ENCODE data around the gene CTNNA2. TPM values are rescaled to one million over a fixed set of nuclear protein-coding genes. Genes with fewer than 3 reads are reported as not detected.

Gene CTNNA2
- total RNA-seq, 2 donors from 2014 or later: not detected

DNA sequence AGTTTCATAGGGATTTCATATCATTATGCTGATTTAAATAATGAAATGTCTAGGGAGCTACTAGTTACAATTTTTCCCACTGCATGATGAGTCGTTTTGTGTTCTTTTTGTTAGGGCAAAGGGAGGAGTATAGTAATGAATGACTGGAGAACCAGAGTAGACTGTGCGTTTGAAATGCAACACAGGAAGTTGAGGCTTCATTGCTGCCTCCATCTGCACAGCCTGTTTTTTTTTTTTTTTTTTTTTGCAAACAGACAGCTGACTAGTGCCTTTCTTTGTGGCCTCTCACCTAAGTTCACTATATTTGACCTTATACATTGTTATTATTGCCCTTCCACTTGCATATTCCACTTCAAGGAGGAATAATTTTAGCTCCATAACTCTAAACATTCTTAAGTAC, 1078.4 kb downstream of the CTNNA2 start:
- H3K9me3 Mint-ChIP-seq: peaks cover 16% of the 10 kb centered on the region
- H3K27ac Mint-ChIP-seq: no peak overlapping the region
- no peak for ATAC-seq (replicated peaks)
- no peaks in the 10 kb centered on the region for H3K36me3 Mint-ChIP-seq (ENCODE audit: low read depth)
- no peaks in the 10 kb centered on the region for H3K27me3 Mint-ChIP-seq
- no peaks in the 10 kb centered on the region for H3K4me1 Mint-ChIP-seq
- no peak overlapping the region for H3K4me3 Mint-ChIP-seq

DNA sequence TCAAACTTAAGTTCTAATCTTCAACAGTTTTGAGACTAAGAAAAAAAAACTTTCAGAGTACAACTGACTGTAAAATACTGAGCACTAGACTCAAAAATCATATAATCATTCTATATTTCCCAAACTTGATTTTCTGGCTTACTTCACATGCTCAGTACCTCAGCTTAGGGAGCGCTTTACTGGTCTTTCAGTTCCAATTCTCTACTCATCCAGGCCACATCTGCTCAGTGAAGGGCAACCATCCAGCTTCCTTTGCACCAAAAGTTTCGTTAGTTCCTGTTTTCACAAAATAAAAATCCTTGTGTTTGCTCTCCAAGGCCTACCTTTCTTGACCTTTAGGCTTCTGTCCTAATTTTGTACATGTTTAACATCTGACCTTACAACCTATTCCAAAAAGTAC, 1079.3 kb downstream of the CTNNA2 start:
- Mint-ChIP-seq H3K27ac (no peak overlapping the region), H3K9me3 (peaks cover 16% of the 10 kb centered on the region), H3K4me3 (no peak overlapping the region), H3K27me3 (no peaks in the 10 kb centered on the region), H3K36me3 (ENCODE audit: low read depth) (no peaks in the 10 kb centered on the region), H3K4me1 (no peaks in the 10 kb centered on the region)
- no peak for ATAC-seq (replicated peaks)

DNA sequence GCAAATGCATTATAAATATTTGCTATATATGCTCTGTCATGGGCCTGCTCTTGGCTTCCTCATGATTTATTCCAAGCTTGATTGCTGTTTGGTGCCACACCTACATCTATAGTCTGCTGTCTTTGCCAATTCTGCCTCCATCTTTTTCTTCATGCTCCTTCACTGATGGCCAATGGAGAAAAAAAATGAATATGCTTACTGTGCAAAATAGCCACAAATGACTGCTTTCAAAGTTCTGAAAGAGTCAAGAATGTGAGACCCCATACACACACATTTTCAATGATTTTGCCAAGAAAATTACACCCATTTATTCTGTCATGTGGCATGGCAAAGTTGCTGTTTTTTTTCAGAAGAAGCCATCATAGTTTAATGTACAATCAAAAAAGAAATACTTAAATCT, 1097.3 kb downstream of the CTNNA2 start:
- ATAC-seq (replicated peaks): no peak
- Mint-ChIP-seq H3K9me3 (peaks cover 21% of the 10 kb centered on the region), H3K4me3 (no peak overlapping the region), H3K27me3 (no peaks in the 10 kb centered on the region), H3K27ac (no peak overlapping the region), H3K36me3 (ENCODE audit: low read depth) (no peaks in the 10 kb centered on the region), H3K4me1 (no peaks in the 10 kb centered on the region)

DNA sequence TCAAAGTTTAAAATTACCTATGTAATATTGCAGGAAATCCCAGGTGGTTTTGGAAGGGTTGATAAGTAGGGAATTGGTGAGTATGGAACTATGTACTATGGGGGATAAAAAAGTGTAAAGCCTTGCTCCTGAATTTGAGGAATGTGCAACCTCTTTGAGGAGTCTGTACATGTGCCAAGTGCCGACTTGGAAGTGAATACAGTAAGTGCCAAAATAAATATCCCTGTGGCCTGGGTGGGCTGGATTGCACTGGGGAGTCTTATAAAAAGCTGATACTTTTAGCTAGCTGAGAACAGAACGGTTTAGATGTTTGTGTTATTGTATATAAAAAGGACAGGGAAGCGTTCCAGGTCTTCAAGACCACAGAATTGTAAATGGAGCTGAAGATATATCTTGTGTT, 1108.8 kb downstream of the CTNNA2 start:
- Mint-ChIP-seq H3K27me3 (no peaks in the 10 kb centered on the region), H3K4me3 (no peak overlapping the region), H3K4me1 (no peaks in the 10 kb centered on the region), H3K36me3 (ENCODE audit: low read depth) (no peaks in the 10 kb centered on the region), H3K27ac (no peak overlapping the region), H3K9me3 (peaks cover 15% of the 10 kb centered on the region)
- no peak for ATAC-seq (replicated peaks)

DNA sequence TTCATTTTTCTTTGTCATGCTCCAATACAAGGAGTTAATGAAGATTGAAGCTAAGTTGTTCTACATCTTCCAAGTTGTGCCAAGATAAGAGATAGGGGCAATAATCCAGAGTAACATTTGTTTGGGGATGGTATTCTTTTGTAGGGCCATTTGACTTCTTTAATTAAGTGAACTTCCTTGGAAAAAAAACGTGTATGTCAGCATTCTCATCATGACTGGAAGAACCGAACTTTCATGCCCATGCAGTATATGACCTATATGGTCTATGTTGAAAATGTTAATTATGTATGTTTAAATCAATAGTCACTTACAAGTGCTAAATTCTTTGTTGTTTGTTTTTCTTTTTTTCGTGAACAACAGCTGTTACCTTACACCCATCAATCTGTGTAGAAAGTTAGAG, 1111.2 kb downstream of the CTNNA2 start:
- Mint-ChIP-seq H3K27ac (no peak overlapping the region), H3K4me3 (no peak overlapping the region), H3K36me3 (ENCODE audit: low read depth) (no peaks in the 10 kb centered on the region), H3K4me1 (no peaks in the 10 kb centered on the region), H3K27me3 (no peaks in the 10 kb centered on the region), H3K9me3 (peaks cover 11% of the 10 kb centered on the region)
- no peak for ATAC-seq (replicated peaks)

DNA sequence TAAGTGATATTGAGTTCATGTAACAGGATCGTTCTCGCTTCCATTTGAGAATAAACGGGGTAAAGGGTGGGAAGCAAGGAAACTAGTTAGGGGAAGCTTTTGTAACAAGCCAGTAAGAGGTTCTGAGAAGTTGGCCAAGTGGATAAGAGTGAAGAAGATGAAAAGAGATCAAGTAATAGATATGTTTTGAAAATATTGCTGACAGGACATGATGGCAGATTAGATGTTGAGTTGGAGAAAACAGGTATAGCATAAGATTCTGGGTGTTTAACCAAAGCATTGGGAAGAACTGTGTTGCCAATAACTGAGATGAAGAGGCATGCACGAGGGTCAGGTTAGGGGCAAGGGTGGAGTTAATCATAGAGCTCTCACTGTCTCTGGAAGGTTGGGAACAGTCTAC, 1121.7 kb downstream of the CTNNA2 start:
- Mint-ChIP-seq H3K4me1 (no peaks in the 10 kb centered on the region), H3K36me3 (ENCODE audit: low read depth) (no peaks in the 10 kb centered on the region), H3K27ac (no peak overlapping the region), H3K27me3 (no peaks in the 10 kb centered on the region), H3K4me3 (no peak overlapping the region), H3K9me3 (peaks cover 15% of the 10 kb centered on the region)
- no peak for ATAC-seq (replicated peaks)

DNA sequence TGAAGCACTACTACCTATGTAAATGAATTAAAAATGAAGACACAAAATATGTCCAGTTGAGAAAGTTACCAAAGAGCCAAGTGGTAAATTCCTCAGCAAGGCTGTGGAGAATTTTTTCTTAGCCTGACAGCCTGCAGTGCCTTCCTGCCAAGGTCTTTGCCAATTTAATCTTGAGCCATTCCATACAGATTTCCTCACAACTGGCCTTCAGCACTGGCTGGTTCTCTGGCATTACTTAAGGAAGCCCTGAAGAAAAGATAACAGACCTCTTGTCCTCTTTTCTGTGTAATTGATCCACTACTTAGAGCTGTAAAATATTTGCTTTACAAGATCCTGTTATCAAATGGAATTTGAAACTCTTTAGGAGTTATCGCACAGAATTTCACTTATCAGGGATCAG, 1125.9 kb downstream of the CTNNA2 start:
- H3K36me3 Mint-ChIP-seq (ENCODE audit: low read depth): no peaks in the 10 kb centered on the region
- no peak overlapping the region for H3K27ac Mint-ChIP-seq
- H3K27me3 Mint-ChIP-seq: no peaks in the 10 kb centered on the region
- H3K4me3 Mint-ChIP-seq: no peak overlapping the region
- no peaks in the 10 kb centered on the region for H3K4me1 Mint-ChIP-seq
- H3K9me3 Mint-ChIP-seq: peaks cover 28% of the 10 kb centered on the region
- ATAC-seq (replicated peaks): no peak

DNA sequence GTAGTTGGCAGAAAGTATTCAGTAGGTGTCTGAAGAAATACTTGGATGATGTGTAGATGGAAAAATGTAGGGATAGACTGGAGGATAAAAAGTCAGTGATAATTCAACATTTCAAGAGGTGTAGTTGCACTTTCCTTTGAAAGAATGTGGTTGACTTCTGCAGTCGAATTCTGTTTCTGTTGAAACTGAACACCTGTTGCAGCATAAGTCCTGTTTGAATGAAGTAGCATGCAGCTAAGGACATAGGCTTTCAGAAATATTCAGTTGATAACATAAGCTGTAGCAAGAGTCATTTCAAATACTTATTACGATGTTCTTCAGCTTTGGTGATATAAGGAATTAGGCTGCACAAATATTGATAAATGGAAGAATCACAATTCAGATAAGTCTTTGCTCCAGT, 1129.6 kb downstream of the CTNNA2 start:
- peaks cover 22% of the 10 kb centered on the region for H3K9me3 Mint-ChIP-seq

DNA sequence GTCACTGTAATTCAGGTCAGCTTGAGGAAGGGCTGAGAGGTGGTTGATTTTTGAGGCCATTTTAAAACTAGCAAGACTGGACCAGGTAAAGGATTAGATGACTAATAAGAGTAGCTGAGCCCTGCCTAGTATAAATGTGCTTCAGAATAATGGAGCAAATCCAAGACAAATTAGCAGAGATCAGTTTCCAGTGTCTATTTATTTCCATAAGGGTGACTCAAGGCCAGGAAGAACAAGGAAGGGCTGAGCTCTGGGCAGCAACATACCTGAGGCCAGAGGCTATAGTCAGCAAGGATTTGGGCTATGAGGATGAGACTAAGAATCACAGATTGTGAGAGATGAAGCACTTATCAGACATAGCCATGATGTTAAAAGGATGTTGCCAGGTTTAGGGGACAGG, 1130.7 kb downstream of the CTNNA2 start:
- H3K9me3 Mint-ChIP-seq: peaks cover 22% of the 10 kb centered on the region
- H3K4me3 Mint-ChIP-seq: no peak overlapping the region
- no peaks in the 10 kb centered on the region for H3K4me1 Mint-ChIP-seq
- no peaks in the 10 kb centered on the region for H3K36me3 Mint-ChIP-seq (ENCODE audit: low read depth)
- H3K27ac Mint-ChIP-seq: no peak overlapping the region
- no peaks in the 10 kb centered on the region for H3K27me3 Mint-ChIP-seq
- ATAC-seq (replicated peaks): no peak

More for the DNA sequence above, 1129.6 kb downstream of the CTNNA2 start:
- H3K36me3 Mint-ChIP-seq (ENCODE audit: low read depth): no peaks in the 10 kb centered on the region
- no peaks in the 10 kb centered on the region for H3K27me3 Mint-ChIP-seq
- no peaks in the 10 kb centered on the region for H3K4me1 Mint-ChIP-seq
- no peak overlapping the region for H3K4me3 Mint-ChIP-seq
- no peak overlapping the region for H3K27ac Mint-ChIP-seq
- ATAC-seq (replicated peaks): no peak

DNA sequence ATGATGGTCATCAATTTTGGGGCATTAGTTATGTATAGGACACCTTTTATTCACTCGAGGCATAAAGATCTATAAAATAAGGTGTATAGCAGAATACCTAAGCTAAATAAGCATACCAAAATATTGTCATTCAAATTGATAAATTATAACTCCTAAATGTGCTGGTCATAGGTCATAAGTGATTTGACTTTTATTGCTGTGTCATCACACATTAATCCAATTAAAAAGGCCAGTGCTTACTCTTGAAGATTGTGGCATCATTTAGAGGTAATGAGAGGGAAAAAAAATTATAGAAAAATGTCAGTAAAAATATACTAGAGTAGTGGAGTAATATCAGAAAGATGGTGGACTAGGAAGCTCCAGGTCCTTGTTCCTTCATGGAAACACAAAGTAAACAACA, 1138.6 kb downstream of the CTNNA2 start:
- Mint-ChIP-seq H3K27me3 (no peaks in the 10 kb centered on the region), H3K4me1 (no peaks in the 10 kb centered on the region), H3K4me3 (no peak overlapping the region), H3K27ac (no peak overlapping the region), H3K9me3 (peaks cover 19% of the 10 kb centered on the region), H3K36me3 (ENCODE audit: low read depth) (no peaks in the 10 kb centered on the region)
- no peak for ATAC-seq (replicated peaks)

DNA sequence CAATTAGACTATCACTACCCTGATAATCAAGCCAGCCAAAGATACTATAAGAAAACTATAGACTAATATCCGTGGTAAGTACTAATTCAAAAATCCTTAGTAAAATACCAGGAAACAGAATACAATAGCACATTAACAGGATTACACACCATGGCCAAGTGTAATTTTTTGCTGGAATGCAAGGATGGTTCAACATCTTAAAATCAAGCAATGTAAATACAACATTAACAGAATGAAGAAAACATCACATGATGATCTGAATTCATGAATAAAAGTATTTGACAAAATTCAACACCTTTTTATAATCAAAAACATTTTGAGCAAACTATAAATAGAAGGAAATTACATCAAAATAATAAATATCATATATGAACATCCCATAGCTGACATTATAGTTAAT, 1142.4 kb downstream of the CTNNA2 start:
- Mint-ChIP-seq H3K27me3 (no peaks in the 10 kb centered on the region), H3K4me1 (no peaks in the 10 kb centered on the region), H3K36me3 (ENCODE audit: low read depth) (no peaks in the 10 kb centered on the region), H3K9me3 (peaks cover 28% of the 10 kb centered on the region), H3K4me3 (no peak overlapping the region), H3K27ac (no peak overlapping the region)
- ATAC-seq (replicated peaks): no peak

DNA sequence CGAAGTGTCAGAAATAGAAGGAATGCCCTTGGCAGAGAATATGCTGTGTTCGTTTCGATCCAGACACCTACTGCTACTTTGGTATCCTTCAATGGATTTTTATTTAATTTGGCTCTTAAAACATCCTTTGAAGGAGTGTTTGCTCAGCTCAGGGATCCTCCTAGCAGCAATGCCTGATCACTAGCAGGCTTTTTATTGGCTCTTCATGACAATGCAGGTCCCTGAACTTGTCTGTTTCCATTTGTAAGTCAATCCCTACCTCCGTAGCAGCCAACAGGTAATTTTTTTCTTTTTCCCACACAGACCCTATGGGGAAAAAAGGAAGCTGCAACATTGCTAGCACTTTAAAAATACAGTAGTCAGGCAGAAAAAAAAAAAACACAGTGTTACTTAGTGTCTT, 1157.9 kb downstream of the CTNNA2 start:
- no peaks in the 10 kb centered on the region for H3K27me3 Mint-ChIP-seq
- H3K9me3 Mint-ChIP-seq: peaks cover 7% of the 10 kb centered on the region
- no peaks in the 10 kb centered on the region for H3K4me1 Mint-ChIP-seq
- no peak for ATAC-seq (replicated peaks)
- no peaks in the 10 kb centered on the region for H3K36me3 Mint-ChIP-seq (ENCODE audit: low read depth)
- H3K27ac Mint-ChIP-seq: no peak overlapping the region
- no peak overlapping the region for H3K4me3 Mint-ChIP-seq

DNA sequence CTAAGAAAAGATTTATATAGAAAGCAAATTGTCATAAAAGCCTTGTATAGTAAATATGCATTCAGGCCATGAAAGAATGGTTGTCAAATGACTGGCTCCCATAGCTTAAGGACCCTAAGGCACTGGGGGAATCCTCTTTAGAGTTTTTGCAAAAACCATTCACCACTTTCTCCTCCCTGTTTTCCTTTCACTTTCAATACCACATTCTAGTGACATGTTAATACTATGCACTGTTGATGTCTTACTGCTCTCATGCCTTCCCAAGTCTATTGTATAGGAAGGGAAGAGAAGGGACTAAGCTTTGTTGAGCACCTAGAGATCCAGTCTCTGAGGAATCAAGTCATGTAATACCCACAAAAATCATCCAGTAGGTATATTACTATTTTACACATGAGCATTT, 1174.7 kb downstream of the CTNNA2 start:
- Mint-ChIP-seq H3K4me1 (no peaks in the 10 kb centered on the region), H3K27me3 (no peaks in the 10 kb centered on the region), H3K36me3 (ENCODE audit: low read depth) (no peaks in the 10 kb centered on the region), H3K4me3 (no peak overlapping the region), H3K27ac (no peak overlapping the region), H3K9me3 (peaks cover 4% of the 10 kb centered on the region)
- ATAC-seq (replicated peaks): no peak

DNA sequence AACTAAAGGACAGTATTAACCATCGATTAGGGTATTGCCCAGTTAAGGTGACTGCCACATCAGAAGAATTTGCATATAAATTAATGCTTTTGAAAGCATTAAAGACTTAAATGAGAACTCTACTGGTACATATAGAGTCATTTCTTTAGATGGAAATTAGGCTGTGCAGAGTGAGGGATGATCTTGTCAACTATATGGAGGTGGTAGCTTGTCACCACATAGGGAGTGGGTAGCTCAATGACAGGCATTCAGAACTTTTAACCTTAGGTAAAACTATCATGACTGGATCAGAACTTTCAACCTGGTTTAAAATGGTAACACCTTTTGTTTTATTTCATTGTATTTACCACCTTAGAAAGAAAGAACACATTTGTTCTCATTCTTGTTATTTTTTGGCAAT, 1176.3 kb downstream of the CTNNA2 start:
- no peaks in the 10 kb centered on the region for H3K36me3 Mint-ChIP-seq (ENCODE audit: low read depth)
- peaks cover 14% of the 10 kb centered on the region for H3K9me3 Mint-ChIP-seq
- no peak overlapping the region for H3K4me3 Mint-ChIP-seq
- no peak overlapping the region for H3K27ac Mint-ChIP-seq
- no peak for ATAC-seq (replicated peaks)
- H3K4me1 Mint-ChIP-seq: no peaks in the 10 kb centered on the region
- H3K27me3 Mint-ChIP-seq: no peaks in the 10 kb centered on the region

Measured in activated T-helper 17 cell treated with anti-CD3 and anti-CD28 coated beads, Interleukin-2, amount 50 U/mL, for 72 hours (primary cell).